Transverse colon (tissue), 3 donors: ENCODE data around the gene TAS2R39.

Experiments
- EP300 ChIP-seq: sonication (generic); formaldehyde crosslinking; IDR thresholded peaks from one replicate; pipeline ENCODE4 v1.6.1; 2017; ENCODE audit warnings: antibody characterized with exemption, low read depth
- POLR2A ChIP-seq: fragments of 450-650 bp; IDR thresholded peaks from one replicate; pipeline ENCODE4 v1.6.1; 2016; ENCODE audit warnings: antibody characterized with exemption, mild to moderate bottlenecking, moderate library complexity
- TF ChIP-seq, protein P1 (sequence below), 5 experiments: fragments of 200-600 bp in 3 of 5; fragments of 450-650 bp in 2 of 5; sonication (generic) in 3 of 5; IDR thresholded peaks; 1 replicate in 2 of 5; 2 replicates in 3 of 5; pipeline ENCODE4 v1.5.1; 2016 to 2017; ENCODE audit warnings: antibody characterized with exemption in 5 of 5, inconsistent platforms in 3 of 5, mild to moderate bottlenecking in 2 of 5, moderate library complexity in 1 of 5

DNA sequence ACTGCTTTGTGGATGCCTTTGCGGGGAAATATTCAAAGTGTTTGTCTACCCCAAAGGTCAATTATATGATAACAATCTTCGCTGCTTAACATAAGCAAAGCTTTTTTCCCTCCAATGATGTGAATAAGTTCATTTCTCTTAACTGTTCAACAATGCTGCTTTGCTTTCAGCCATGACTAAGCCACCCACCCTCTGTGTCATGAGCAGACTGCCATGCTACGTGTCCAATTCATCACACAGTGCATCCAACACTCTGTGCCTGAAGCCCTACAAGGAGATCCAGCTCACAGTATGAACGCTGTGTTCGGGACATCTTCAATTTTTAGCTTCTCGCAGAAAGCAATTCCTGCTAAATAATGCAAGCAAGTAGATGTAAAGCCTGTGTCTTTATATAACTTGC, 32.9 kb downstream of the TAS2R39 start:
- TF ChIP-seq, protein P1, sequence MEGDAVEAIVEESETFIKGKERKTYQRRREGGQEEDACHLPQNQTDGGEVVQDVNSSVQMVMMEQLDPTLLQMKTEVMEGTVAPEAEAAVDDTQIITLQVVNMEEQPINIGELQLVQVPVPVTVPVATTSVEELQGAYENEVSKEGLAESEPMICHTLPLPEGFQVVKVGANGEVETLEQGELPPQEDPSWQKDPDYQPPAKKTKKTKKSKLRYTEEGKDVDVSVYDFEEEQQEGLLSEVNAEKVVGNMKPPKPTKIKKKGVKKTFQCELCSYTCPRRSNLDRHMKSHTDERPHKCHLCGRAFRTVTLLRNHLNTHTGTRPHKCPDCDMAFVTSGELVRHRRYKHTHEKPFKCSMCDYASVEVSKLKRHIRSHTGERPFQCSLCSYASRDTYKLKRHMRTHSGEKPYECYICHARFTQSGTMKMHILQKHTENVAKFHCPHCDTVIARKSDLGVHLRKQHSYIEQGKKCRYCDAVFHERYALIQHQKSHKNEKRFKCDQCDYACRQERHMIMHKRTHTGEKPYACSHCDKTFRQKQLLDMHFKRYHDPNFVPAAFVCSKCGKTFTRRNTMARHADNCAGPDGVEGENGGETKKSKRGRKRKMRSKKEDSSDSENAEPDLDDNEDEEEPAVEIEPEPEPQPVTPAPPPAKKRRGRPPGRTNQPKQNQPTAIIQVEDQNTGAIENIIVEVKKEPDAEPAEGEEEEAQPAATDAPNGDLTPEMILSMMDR (IDR thresholded peaks at IDR 0.05) = no peak
- TF ChIP-seq POLR2A (no peak), EP300 (no peak)
